DMS 273 treated with DMSO at 0.1 percent for 48 hours (cell line): ENCODE measurements around the gene STAT5A.
"Not testable (repeated sequence)": the region's sequence is repeated elsewhere in the genome, so short reads cannot be mapped to it uniquely, and the experiment has no call there.

ENCODE experiments used
- DNase-seq: peaks from one replicate; lab custom pipeline; 2025; lab: John Stamatoyannopoulos, UW

The STAT5A gene

DNA sequence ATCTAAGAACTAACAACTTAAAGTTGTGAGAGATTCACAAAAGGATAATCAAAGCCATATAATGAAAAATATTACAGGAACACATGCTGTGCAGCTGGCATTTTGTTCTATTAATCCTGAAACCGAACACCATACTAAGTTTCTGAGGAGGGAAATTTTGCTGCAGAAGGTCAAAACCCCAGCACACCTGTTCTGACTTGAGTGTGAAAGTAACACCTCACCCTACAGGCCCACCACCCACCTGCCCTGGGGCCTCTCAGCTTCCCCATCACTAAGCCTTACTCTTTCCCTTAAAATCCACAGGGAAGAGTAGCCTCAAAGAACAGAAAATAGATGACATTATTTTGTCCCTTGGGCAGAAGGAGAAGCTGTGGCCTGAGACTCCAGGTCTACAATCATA is 44.8 kb downstream of the STAT5A start:
- DNase-seq = no peak

DNA sequence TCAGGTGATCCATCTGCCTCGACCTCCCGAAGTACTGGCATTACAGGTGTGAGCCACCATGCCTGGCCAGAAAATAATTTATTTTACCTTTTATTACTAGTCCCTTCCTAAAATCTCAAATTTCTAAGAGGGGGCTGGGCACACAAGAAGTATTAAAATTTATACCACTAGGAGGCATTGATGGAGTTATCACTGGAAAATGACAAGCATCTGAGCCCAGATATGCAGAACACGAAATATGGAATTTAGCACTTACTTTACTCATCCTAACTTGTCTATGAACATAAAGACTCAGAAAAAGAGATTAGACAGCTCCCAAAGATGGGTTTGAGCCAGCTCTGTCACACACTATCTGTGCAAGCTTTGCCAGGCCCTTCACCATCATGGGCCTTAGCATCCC is 46.4 kb downstream of the STAT5A start:
- DNase-seq = no peak

DNA sequence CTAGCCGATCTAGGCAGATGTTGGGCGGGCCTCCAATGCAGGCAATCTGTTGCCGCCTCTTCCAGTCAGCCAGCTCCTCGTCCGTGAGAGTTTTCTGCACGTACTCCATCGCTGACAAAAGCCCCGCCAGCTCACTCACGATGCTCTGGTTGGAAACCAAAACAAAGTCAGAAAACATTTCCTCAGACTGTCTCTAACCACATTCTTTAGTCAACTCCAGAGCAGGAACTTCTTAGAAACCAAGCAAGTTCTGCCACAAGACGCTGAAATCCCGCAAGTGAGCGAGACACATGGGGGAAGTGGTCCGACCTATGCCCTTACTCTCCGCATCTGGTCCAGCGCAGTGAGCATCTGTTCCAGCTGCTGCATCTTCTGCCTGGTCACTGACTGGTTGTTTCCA is 49.1 kb downstream of the STAT5A start:
- DNase-seq = no peak

DNA sequence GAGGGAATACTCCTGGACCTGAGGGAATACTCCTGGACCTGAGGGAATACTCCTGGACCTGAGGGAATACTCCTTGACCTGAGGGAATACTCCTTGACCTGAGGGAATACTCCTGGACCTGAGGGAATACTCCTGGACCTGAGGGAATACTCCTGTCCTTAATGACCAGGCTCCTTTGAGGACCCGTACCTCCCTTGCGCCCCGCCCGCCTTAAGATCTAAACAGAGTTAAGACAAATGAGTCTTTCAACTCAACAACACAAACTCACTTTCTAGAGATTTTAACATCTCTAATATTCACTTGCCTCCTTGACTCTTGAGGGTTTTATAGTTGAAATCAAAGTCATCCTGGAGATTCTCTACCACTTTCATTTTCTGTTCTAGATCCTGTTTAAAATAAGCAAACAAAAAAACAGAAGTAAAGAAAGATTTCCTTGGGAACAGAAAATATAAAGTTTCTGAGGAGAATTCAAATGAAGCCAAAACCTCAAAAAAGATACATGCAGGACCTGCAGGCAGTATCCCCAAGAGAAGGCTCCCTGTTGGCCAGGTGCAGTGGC is 50.2 kb downstream of the STAT5A start:
- DNase-seq = no peak

DNA sequence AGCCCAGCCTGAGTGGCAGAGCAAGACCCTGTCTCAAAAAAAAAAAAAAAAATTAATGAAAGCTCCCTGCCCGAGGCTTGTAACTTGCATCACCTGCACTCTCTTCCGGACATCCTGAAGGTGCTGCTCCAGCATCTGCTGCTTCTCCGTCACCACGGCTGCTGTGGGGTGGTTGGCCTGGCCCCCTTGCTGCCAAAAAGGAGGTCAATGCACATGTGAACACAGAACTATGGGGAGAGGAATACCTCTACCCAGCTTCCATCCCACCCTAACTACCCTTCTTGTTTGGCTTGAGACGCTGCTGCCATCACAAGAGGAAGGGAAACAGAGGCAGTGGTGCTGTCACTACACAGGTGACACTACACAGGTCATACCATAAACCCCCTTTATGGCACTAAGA is 50.9 kb downstream of the STAT5A start:
- no peak for DNase-seq

DNA sequence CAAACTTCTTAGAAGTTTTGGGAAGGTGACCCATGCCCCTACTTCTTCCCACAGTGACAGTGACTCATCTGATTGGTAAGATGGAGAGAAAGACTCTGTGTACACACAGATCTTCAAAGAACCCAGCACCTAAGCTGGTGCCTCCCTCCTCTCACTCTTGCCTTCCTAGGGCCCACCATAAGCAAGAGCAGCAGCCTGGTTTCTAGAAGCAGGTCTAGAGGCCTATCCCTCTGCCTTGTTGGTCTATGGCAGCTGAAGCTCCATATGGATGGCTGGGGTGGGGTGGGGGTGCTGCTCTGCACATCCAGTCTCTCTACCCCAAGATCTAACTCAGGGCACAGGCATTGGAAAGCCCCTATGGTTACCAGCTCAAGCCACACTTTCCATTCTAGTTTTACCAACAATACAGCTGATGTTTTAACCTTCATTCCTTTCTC is 52.4 kb downstream of the STAT5A start:
- DNase-seq = no peak

DNA sequence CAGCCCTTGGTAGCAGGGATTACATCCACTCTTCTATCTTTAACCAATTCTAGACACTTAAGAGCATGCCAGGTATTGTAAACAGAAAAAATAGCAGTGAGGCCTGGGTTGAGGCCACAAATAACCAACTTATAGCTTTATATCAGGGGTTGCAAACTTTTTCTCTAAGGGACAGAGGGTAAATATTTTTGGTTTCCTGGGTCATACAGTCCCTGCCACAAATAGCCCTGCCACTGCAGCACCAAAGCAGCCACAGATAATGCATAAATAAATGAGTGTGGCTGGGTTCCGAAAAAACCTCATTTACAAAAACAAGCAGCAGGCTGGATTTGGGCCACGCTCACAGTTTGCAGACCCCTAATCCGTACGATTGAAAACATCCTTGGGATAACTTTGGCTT is 53.3 kb downstream of the STAT5A start:
- no peak for DNase-seq

DNA sequence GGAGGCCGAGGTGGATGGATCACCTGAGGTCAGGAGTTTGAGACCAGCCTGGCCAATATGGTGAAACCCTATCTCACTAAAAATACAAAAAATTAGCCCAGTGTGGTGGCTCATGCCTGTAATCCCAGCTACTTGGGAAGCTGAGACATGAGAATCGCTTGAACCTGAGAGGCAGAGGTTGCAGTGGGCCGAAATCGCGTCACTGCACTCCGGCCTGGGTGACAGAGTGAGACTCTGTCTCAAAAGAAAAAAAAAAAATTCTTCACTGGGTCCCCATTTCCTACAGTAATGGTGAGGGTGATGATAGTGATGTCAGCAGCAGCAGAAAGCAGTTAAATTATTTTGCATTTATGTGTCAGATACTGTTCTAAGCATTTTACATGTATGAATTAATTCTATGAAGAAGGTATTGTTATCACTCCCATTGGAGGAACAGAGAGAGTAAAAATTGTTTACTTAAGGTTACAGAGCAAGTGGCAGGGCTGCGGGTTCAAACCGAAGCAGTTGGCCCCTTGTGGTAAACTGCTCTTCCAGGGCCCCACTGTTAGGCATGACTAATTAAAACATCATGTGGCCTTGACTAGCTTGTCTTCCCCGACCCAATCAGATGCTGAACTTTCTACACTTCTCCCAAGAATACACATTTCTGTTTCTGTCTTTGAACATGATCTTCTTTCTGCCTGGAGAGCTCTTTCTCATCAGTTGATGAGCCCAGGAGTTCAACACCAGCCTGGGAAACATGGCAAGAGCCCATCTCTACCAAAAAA is 54.1 kb downstream of the STAT5A start:
- no peak for DNase-seq

DNA sequence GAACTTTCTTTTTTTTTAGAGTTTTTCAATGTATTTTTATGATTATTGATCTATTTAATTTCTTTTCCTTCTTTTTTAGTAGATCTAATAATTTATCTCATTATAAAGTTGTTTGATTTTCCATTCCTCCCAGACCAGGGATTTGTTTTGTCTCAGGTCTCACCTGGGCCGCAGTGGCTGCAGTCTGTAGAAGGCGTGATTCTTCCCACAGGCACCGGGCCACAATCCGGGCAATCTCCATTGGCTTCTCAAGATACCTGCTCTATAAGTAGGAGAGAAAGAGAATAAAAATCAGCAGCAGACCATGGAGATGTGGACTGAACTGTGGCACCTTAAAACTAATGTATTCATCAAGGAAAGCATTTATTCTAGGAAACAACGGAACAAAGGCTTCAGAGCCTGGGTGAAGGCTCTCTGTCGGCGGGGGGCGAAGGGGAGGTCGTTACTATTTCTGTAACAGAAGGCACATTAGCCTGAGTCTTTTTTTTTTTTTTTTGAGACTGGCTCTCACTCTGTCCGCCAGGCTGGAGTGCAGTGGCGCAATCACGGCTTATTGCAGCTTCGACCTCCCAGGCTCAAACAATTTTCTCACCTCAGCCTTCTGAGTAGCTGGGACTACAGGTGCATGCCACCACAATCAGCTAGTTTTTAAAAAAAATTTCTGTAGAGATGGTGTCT is 57.2 kb downstream of the STAT5A start:
- no peak for DNase-seq

DNA sequence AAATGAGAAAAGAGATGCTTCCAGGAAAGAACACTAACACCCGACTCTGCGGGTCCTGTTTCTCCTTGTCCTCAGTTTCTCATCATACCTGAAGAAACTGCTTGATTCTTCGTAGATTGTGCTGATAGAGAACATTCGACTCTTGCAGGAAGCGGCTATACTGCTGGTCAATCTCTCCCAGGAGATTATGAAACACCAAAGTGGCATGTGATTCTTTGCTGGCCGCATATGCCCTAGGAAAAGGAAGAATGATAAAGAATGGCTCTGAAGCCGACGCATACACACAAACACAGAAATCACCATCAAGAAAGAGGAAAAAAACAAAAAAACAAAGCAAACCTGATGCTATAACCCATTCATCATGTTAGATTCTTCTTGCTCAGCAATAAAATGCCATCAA is 58.2 kb downstream of the STAT5A start:
- no peak for DNase-seq

DNA sequence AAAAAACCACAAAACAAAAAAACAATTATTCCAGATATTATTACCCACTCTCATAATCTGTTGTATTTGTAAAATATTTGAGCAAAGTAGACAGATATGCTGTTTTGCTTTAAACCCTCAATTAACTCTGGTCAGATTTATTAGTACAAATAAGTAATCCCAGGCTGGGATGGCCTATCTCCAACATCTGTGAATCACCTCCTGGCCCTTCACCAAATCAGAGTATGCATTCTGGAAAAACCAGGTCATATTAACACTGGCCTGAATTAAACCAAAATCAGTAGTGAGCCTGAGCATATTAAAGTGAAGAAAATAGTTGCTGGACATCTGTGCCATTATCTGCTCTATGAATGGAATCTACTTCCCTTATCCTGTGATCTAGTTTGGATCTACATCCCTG is 58.9 kb downstream of the STAT5A start:
- peak; percentile 10 for DNase-seq

DNA sequence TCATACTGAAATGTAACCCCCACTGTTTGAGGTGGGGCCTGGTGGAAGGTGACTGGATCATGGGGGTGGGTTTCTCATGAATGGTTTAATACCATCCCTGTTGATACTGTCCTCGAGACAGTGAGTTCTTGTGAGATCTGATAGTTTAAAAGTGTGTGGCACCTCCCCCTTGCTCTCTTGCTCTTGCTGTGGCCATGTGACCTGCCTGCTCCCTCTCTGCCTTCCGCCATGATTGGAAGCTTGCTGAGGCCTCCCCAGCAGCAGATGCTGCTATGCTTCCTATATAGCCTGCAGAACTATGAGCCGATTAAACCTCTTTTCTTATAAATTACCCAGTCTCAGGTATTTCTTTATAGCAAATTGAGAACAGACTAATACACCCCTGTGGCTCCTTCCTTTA is 59.3 kb downstream of the STAT5A start:
- DNase-seq = no peak

DNA sequence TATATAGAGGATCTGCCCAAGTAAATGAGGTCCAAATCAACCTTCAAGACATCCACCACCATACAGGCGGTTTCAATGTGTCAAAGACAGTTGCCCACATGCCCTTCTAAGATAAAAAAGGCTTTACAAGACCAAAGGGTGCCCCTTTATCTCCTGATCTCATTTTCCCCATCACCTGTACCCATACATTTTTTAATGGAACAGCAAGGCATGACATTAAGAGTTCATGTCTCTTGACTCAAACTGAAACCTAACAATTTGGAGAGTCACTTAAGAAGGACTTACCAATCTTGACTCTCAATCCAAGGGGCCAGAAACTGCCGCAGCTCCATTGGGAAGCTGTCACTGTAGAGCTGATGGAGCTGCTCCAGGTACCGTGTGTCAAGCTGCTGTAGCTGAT is 59.8 kb downstream of the STAT5A start:
- no peak for DNase-seq

DNA sequence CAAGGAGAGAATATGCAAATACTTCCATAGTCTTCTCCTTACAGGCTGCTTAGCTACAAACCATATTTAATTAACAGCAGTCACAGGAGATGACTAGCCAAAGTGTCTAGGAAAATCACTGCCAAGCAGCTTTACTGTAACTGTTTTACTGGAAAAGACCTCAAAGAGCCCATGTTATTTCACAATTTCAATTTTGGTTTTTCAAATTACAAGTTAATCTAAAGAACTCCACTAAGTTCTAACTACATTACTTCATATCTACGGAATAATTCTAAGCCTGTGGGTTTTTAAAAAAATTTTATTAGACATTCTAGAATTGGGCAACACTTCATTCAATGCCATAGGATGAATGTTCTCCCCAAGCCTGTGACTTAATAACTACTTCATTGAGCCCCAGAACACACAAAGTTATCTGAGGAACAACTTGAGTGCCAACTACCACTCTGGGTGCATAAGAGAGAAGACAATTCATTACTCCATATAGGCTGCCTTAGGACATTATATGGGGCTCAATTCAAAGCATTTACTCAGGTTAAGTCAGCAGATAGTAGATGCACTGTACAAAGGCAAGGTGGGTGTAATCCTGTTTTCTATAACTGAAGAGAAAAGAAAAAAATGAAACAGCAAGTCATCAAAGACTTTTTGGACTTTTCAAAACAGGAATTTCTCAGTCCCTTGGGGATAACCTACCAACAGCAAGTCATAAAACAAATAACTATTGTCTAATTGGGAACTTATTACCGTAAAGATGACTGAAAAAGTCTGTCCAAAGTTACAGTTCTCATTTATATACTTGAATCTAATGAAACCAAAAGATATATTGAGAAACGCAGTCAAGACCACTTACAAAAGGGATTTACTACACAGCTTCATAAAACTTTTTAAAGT is 66.9 kb downstream of the STAT5A start:
- no peak for DNase-seq

DNA sequence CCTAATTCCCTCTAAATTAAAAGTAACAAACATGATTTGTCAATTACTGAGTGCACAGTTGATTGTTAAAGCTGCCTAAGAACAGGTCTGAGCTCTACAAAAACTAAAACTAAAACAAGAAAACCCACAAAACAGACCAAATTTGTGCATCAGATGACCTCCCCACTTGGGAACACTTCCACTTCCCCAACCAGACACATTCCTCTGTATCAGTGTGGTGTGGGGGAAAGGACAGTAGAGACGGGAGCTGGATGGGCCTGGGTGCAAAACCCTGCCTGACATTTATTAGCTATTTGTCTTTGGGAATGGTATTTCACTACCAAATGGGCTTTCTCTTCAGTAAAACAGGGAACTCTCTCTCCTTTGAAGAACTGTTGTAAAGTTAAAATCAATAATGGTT is 70.1 kb downstream of the STAT5A start:
- no peak for DNase-seq

DNA sequence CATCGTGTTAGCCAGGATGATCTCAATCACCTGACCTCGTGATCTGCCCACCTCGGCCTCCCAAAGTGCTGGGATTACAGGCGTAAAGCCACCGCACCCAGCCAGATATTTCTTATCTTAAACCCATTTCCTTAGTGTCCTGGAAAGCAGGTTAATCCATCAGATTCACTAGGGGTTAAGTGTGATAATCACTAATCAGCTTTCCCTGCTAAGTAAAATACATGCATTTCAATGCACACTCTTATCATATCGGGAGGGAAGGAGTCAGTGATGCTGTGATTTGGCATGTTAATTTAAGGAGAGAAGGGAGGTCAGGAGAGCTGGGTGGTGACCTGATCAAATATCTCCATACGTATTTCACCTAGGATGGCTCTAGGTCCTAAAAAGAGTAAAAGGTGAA is 70.8 kb downstream of the STAT5A start:
- no peak for DNase-seq

DNA sequence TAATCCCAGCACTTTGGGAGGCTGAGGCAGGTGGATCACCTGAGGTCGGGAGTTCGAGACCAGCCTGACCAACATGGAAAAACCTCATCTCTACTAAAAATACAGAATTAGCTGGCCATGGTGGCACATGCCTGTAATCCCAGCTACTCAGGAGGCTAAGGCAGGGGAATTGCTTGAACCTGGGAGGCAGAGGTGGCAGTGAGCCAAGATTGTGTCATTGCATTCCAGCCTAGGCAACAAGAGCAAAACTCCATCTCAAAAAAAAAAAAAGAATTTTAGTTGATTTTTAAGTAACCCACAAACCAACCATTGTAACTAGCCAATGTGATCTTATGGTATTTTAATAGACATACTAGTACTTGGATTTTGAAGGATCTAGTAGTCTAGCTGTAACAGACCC is 72.1 kb downstream of the STAT5A start:
- DNase-seq = not testable (repeated sequence)
